IPS-NIHi7 (cell line): Measurements from ENCODE around the gene SLC22A2.
"Not testable (repeated sequence)": the region's sequence is repeated elsewhere in the genome, so short reads cannot be mapped to it uniquely, and the experiment has no call there.

ENCODE experiments used
- DNase-seq: peaks from one replicate; pipeline ENCODE4 v3.0.0; 2012; ENCODE audit warnings: mixed read lengths; ENCODE audit errors: extremely low spot score

Gene SLC22A2

DNA sequence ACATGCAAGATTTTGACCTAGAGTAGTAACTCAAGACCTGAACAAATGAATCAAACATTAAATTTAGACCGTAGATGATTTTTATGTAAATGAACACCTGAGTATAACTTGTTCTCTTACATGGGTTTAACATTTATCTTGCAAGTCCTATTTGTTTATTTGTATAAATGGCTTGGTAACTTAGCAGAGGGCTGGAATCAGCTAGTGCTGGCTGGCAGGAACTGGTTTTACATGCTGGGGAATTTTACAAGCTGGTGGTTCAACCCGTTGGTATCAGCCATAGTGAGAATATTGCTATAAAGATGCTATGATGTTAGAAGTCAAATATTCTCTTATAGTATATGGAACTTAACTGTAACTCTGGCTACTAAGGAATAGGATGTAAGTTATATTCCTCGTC is 8.9 kb downstream of the SLC22A2 start:
- no peak for DNase-seq

GRCh38 chr6:160248538-160248937 is 10.1 kb downstream of the SLC22A2 start:
- DNase-seq = no peak

GRCh38 chr6:160247457-160247883 is 11.2 kb downstream of the SLC22A2 start:
- DNase-seq = no peak

GRCh38 chr6:160240691-160241084 is 17.9 kb downstream of the SLC22A2 start:
- no peak for DNase-seq

DNA sequence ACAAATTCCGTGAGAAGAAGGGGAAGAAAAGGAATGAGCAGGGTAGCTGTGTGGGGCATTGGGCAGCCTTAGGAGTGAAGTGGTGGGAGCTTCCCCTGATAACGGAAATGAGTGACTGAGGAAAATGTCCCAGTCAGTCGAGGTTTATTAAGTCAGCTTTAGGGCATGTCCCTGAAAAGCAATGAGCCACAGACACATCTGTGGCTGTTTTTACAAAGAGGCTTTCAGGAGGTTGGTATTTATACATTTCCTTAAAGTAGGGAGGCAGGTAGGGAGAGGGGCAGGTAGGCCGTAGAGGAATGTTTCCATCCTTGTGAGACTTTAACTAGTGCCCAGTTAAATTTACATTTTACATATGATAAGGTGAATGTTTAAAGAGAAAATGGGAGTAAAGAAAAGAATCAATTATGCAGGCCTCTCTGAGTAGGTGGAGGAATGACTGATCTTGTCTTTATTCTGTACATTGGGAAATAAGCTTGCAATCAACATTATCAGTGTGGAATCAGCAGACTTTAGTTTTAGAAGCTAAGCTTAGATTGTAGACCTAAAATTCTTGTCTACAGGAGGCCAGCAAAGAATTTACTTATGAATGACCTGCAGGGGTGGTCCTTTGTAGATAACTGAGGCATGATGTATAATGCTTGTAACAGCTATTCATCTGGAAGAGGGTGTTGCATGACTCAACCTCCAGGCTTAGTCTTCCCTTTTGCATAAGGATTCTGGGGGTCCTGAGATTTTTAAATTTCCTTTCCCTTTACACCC is 18.5 kb downstream of the SLC22A2 start:
- DNase-seq = no peak

- DNase-seq = no peak
These were observed 19.6 kb downstream of the SLC22A2 start for GRCh38 chr6:160238761-160239751.

DNA sequence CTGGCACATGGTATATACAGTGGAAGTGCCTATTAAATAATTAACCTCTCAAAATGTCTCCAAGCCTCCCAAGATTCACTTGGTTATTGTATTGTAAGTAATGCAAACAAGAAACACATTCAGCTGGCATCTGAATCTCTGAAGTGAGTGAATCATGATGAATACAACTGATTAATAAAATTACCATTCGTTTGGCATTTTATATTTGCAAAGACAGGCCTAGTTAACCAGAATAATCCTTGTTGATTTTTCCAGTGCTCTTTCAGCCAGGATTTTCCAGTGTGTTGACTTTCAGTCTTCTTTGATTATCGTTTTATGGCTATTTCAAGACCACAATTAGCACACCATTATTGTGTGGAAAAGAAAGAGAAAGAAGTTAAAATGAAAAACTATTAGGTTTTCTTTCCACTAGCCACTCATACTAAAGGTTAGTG is 20.3 kb downstream of the SLC22A2 start:
- no peak for DNase-seq

DNA sequence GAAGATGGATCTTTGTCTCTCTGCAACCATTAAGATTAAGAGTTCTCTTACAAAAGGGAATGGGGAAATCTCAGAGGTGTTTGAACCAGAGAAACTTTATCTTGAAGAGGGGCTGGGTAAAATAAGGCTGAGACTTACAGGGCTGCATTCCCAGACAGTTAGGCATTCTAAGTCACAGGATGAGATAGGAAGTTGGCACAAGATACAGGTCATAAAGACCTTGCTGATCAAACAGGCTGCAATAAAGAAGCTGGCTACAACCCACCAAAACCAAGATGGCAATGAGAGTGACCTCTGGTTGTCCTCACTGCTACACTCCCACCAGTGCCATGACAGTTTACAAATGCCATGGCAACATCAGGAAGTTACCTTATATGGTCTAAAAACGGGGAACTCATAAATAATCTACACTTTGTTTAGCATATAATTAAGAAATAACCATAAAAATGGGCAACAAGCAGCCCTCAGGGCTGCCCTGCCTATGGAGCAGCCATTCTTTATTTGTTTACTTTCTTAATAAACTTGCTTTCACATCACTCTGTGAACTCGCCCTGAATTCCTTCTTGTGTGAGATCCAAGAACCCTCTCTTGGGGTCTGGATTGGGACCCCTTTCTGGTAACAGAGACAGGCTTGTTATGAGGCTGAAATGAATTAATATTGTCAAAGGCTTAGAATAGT is 20.9 kb downstream of the SLC22A2 start:
- not testable (repeated sequence) for DNase-seq

DNA sequence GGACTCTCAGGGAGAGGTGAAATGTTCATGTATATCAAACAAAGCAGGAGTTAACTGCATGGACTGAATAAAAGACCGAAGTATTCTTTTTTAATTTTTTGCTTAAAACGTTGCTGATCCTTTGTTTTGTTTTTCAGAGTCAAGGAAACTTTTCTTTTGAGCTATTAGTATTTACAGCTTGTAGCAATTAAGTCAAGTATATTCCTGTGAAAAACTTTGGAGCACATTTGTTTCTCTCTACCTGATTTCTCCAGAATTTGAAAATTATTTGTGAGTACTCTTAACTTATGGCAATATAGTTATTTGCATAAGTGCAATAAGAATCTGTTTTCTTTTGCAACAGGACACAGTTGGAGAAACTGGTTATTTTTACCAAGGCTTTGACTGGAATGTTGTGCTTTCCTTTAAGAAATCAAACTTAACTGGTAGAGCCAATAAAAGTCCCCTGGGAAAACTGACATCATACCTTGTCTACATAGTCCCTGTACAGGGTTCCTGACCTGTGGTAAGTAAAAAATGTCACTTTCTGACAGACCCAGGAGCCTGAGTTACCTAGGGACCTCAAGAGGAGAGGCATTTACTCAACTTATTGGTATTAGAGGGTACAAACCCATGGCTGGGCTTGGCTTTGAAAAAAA is 22.3 kb downstream of the SLC22A2 start:
- not testable (repeated sequence) for DNase-seq

DNA sequence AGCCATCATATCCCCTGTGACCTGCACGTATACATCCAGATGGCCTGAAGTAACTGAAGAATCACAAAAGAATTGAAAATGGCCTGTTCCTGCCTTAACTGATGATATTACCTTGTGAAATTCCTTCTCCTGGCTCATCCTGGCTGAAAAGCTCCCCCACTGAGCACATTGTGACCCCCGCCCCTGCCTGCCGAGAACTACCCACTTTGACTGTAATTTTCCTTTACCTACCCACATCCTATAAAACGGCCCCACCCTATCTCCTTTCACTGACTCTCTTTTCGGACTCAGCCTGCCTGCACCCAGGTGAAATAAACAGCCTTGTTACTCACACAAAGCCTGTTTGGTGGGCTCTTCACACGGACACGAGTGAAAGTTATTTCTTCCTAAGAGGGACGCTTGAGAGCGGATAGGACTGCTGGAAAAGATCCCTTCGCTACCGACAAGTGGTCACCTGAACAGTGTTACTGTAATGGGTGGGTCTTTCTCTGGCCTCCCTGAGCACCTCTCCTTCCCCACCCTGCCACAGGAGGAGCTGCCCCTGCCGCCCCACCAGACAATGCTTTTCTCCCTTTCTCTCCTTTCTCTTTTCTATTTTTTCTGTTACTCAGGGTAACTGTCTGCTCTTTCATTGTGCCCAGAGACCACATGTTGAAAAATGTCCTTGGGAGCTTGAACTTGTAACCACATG is 24.5 kb downstream of the SLC22A2 start:
- not testable (repeated sequence) for DNase-seq

GRCh38 chr6:160227769-160228161 is 30.9 kb downstream of the SLC22A2 start:
- DNase-seq = no peak

DNA sequence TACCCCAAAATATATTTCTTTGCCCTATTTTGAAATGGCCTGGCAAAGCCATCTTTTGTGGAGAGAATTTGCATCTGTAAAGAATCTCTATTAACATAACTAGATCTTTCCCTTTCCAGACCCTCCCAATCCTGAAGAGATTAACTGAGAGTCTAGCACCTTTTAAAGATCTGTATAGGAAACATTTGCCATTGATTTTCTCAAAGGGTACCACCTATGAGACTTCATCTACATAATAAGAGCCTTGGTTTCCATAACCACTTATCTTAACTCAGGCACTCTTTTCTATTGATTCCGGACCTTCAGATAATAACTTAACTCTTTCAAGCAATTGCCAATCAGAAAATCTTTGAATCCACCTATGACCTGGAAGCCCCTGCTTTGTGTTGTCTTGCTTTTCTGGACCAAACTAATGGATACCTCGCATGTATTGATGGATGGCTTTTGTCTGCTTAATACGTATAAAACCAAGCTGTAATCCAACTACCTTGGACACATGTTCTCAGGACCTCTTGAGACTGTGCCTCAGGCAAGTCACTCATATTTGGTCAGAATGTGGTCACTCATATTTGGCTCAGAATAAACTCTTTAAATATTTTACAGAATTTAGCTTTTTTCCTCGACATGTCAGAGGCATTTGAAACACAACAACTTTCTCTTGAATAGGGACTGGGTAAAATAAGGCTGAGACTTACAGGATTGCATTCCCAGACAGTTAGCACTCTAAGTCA is 31.4 kb downstream of the SLC22A2 start:
- DNase-seq = no peak

DNA sequence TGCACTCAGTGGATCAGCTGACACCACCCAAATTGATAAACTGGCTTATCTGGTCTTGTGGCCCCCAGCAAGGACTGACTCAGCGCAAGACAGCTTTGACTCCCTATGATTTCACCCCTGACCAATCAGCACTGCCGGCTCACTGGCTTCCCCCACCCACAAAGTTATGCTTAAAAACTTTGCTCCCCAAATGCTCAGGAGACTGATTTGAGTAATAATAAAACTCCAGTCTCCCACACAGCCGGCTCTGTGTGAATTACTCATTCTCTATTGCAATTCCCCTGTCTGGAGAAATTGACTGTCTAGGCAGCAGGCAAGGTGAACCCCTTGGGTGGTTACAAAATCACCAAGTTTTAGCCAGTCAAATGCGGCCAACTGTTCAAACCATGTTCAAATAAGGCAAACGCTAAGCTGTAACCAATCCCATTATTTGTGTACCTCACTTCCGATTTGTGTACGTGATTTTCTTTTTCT is 32.5 kb downstream of the SLC22A2 start:
- DNase-seq = no peak

DNA sequence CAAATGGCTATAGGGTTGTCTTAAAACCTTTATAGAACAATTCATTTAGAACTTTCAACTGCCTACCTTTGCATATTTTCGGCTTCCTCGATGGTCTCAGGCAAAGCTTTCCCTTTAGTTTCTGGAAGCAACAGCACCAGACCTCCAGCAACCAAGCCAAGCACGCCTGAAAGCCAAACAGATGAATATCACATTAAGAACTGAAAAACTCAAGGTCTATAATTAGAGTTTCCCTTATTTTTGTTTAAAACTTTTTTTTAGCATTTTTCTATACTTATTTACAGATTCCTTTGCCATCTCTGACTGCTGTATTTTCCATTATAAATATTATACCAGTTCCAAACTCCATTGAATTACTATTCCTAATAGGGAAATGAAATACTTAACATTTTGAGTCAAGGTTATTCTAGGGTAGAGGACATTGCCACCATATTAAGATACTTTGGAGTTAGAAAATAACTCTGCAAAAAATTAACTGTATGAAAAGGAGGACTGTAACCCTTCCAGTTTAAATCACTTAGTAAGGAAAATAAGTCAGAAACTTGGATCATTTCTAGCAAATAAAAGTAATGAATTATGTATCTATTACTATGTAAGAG is 33.9 kb downstream of the SLC22A2 start:
- no peak for DNase-seq

DNA sequence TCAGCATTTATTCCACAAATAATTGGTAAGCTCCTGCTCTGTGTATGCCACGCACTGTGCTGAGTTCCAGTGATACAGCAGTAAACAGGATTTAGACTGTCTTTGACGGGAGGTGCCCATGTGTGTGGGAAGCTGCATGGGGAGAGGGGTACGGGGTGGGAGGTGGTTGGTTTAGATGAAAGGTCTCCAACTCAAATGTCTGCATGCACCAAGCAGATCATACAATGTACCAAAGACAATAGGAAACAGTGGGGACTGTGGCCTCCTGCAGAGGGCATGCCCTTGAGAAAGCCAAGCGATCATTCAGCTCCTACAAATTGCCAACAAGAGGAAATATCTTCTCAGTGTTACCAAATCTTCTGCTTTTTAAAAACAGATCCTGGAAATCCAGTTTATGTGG is 36.1 kb downstream of the SLC22A2 start:
- DNase-seq = peak; percentile 58

GRCh38 chr6:160221918-160222317 is 36.7 kb downstream of the SLC22A2 start:
- no peak for DNase-seq

GRCh38 chr6:160221423-160221822 is 37.2 kb downstream of the SLC22A2 start:
- no peak for DNase-seq

DNA sequence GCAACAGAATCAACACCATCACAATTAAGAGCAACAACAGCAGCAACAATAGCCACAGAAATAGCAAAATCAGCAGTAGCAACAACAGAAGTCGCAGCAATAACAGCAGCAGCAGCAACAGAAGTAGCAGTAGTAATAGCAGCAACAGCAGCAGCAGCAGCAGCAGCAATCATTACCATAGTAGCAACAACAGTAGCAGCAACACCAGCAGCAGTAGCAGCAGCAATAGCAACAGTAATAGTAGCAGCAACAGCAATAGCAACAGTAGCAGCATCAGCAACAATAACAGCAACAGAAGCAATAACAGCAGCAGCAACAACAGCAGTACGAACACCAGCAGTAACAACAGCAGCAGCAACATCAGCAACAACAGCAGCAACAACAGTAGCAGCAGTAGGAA is 39.8 kb downstream of the SLC22A2 start:
- DNase-seq = no peak

- no peak for DNase-seq
These were observed 40.8 kb downstream of the SLC22A2 start for GRCh38 chr6:160217863-160218262.

GRCh38 chr6:160217073-160217472 is 41.5 kb downstream of the SLC22A2 start:
- DNase-seq = no peak
